ENCODE measurements around the gene TENT4B.

The TENT4B gene

DNA sequence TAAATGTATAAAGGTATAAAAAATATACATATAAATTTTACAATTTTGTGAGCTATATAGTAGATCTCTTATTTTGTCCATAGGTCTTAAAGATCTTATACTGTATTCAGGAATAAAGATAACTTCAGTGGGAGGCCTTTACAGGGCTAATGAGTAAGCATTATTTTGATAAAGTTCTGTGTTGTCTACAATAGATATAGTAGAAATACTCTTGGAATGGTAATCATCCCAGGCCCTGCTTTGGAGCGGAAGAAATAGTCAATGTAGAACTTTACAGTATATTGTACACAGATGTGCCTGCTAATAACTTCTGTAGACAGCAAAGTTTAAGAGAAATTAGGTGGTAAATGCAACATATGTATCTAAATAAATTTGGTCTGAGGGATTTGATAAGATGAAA is 42.6 kb downstream of the TENT4B start:
- DNase-seq (ENCODE audit: low read depth): no peak

DNA sequence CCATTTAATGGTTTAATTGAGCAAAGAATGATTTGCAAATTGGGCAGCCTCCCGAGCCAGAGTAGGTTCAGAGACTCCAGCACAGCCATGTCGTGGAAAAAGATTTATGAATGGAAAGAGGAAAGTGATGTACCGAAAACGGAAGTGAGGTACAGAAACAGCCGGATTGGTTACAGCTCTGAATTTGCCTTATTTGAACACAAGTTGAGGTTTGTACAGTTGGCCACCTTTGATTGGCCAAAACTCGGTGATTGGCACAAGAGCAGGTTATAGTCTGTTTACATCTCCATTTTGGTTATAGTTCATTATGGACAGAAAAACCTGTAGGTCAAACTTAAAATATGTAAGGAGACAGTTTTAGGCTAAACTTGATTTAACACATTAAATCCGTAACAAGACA is 44.5 kb downstream of the TENT4B start:
- no peak for DNase-seq (ENCODE audit: low read depth)

DNA sequence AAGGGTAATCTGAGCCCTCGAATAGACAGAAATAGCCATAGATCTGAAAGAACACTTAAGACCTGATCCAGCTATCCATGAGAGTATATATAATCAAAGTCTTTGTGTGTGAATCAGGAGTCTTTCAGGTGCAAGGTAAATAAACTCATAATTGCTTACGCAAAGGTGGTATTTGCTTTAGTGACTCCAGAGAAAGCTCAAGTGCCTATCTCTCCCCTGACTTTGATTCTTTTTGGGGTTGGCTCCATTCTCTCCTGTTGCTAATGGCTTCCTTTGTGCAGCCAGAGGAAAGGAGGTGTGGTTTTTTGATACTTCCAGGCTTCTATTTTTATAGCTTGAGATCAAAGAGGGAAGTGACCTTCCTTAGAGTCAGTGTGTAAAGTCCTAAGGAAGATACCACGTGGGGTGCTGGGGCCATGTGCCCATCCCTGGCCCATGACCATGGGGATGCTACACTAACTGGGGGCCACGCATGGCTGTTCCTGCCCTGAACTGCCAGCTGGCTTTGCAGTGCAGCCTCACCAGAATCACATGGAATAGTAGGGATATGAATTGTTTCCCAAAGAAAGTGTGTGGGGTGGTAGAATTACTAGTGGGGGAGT is 45.8 kb downstream of the TENT4B start:
- no peak for DNase-seq (ENCODE audit: low read depth)

DNA sequence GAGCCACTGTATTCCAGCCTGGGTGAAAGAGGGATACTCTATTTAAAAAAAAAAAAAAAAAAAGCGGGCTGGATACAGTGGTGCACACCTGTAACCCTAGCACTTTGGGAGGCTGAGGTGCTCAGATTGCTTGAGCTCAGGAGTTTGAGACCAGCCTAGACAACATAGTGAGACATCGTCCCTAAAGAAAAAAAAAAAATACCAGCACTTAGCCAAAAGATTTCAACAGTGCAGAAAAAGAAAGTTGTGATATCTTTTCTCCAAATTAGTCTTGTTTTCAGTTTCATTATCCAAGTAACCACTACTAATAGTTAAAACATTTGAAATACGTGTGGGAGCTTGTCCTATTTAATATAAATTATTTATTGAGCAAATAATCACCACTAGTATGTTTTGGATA is 48.7 kb downstream of the TENT4B start:
- no peak for DNase-seq (ENCODE audit: low read depth)

DNA sequence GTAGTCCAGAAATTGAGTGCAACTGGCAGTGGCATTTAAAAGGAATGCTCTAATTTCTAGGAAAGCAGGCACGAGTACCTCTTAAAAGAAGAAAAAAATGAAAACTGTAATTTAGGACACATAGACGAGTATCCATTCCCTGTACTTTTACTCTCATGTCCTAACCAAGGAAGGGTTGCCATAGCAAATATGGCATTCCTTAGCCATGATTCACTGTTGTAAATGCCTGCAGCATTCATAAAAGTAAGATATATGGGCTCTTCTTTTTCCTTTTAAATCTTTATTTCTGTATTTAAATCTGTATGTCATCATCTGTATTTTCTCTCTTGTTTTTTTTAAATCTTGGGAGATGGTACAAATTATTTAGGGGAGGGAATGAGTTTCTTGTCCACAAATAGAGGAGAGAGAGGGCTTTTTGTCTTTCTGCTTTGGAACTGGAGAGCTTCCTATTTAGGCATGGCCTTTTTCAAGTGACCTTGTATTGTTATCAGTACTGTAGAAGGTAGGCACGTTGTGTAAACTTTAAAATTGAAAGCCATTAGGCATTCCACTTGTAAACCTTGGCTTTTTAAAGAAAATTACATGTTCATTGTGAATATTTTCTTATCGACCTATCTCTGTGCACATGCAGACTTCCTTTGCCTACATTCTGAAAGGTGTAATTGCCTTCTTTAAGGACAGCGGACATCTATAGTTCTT is 50.0 kb downstream of the TENT4B start:
- peak; percentile 95 for DNase-seq (ENCODE audit: low read depth)

DNA sequence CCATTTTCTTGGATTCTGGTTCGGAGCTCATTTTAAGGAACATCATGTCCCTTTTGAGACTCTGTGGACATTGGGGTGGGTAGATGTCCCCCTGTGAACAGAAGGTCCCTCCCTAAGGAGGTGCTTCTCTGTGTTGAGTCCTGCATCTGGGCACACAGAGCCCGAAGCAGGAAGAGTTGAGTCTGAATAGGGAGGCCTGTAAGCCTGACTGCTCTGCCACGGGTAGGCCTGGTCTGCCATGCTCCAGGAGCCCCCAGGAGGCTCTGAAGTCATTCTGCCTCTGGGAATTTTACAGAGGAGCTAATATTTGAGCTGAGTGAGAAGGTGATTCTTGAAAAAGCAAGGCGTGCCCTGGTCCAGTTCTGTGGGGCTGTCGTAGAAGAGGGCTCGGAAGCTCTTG is 50.6 kb downstream of the TENT4B start:
- DNase-seq (ENCODE audit: low read depth): no peak

DNA sequence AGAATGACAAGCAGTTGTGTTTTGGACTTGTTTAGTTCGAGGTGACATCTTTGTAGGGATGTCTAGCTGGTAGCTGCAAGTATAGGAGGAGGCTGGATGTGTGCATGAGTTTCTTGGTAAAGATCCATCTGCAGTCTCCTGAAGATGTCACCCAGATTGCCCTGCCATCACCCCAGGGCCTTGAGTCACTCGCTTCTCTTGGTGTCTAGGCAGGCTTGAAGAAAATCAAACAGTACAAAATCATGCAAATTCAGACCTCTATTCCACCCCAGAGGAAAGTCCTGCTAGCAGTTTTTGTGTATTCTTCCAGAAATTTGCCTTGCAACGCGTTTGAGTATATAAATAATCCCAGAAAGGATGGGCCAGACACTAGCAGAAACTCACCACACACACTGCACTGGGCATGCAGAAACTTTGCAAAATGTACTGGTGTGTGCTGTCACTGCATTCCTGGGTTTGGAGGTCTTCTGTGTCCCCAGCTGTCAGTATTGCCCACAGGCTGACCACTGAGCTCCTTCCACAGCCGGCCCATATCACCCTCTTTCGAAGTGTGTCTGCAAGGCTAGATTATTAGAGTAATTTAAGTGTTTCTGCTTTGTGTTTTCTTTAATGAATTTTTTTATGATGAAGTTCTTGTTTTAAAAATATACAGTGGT is 51.5 kb downstream of the TENT4B start:
- DNase-seq (ENCODE audit: low read depth): no peak

DNA sequence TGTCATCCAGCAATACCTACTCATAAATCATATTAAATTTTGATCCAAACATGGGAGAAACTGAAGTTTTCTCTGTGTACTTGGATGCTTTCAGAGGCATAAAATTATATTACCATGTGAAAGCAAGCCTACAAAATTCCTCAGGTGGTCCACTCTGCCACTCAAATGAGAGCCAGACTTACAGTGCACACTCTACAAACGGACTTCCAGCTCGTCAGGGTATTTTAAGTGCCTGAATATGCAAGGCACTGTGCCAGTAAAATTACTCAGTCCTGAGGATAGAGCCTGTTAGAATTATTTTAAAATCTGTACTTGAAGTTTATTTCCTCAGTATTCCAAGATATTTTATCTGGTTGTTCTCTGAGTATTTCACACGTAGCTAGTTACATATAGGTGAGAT is 54.5 kb downstream of the TENT4B start:
- peak; percentile 46 for DNase-seq (ENCODE audit: low read depth)

DNA sequence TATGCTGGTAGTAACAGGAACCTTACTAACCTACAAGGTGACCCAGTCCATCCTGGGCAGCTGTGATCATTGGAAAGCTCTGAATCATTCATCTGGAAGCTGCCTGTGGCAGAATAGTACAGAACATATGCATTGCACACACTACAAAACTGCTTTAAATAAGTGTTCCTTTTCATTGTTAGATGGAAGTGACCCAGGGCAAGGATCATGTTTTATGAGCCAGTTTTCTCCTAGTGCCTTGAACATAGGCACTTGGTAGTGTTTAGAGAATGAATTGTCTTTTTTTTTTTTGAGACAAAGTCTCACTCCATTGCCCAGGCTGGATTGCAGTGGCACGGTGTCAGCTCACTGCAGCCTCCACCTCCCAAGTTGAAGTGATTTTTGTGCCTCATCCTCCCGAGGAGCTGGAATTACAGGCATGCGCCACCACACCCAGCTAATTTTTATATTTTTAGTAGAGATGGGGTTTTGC is 55.4 kb downstream of the TENT4B start:
- peak; percentile 35 for DNase-seq (ENCODE audit: low read depth)

DNA sequence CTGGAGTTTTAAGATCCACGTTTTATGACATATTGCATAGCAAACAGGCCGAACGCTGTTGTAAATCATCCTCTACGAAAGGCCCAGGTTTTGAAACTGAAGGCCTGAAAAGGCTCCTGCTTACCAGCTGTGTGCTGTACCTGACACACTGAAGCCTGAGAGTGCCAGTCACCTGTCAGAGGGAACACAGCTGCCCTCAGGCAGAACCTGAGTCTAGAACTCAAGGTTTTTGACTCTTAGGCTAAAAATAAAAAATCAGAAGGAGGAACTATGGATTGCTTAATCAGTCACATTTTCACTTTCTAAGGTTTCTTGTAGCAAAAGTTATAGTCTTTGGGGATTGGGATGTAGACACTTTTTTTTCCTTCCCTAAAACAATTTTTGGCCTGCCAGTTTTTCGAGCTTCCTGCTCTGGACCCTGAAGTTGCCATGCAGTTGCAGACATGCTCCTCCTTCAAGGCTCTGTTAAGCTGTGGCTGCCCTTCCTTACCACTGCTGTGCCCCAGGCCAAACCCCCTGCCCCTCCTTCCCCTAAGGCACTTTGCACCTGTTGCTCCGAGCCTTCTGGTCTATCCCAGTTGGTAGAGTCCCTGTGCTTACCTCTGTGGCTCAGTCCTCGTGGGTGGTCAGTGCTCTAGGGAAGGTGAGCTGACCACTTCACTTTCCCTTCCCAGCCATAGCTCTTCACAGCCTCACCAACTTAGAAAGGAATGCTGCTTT is 56.6 kb downstream of the TENT4B start:
- no peak for DNase-seq (ENCODE audit: low read depth)

DNA sequence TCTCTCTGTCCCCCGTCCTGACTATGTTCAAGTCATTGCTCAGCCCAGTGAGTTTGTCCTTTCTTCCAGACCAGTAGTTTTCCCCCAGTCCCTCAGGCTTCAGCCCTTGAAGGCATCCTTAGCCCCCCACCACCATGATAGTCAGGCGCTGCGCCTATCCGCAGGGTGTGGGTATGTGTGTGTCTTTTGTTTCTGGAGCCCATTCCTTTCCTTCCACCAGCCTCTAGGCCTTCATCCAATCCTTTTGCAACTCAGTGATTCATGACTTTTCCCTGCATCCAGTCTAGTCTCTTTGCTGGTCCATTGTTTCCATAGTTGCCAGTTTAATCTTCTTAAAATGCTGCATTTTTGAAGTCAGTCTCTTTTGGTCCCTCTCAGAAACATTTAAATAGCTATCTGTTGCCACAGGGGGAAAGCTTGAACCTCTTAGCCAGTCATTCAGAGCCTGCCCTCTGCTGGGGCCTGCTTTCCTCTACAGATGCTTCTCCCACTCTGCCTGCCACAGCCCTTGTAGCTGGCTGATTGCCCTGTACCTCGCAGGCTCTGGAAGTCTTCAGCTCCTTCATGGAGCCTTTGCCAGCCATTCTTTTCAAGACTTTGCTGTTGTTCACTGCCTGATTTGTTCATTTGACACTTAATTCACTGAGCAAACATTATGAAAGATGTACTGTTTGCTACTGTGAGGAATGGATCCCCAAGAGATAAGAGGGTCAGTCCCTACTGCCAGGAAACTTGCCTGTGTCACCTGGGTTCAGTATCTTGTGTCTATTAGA is 57.3 kb downstream of the TENT4B start:
- peak; percentile 82 for DNase-seq (ENCODE audit: low read depth)

DNA sequence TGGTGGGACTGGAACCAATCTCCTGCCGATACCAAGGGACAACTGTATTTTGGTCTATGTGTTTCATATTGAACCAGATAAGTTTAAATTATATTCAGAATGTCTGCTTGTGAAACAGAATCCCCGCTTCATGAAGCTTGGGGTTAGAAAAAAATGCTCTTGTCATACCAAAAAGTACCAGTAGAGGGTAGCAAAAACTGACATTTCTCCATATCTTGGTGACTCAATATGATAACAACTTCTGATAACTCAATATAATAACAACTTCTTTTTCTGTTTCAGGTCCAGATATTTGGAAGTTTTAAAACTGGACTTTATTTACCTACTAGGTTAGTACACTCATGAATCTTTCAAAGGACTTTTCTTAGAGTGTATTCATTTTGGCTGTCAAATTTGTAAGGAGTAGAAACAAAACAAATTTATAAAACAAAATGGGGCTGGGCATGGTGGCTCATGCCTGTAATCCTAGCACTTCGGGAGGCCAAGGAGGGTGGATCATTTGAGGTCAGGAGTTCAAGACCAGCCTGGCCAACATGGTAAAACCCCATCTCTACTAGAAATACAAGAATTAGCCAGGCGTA is 60.9 kb downstream of the TENT4B start:
- no peak for DNase-seq (ENCODE audit: low read depth)

DNA sequence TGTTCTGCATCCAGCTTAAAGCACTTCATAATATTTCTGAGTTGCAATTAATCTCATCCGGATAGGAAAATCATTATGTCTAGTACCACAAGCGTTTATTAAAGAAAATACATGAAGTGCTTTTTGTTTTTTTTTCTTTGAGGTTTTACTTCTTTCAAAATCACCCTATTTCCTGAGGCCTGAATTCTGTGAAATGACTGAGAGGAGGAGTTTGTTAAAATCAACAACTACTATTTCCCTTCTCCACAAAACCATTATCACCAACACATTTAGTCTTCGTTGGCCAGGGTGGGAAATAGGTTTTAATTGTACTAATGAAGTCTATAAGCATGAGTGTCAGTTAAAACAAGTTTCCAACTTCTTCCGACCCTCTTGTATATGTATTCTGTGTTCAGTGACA is 62.6 kb downstream of the TENT4B start:
- DNase-seq (ENCODE audit: low read depth): no peak

DNA sequence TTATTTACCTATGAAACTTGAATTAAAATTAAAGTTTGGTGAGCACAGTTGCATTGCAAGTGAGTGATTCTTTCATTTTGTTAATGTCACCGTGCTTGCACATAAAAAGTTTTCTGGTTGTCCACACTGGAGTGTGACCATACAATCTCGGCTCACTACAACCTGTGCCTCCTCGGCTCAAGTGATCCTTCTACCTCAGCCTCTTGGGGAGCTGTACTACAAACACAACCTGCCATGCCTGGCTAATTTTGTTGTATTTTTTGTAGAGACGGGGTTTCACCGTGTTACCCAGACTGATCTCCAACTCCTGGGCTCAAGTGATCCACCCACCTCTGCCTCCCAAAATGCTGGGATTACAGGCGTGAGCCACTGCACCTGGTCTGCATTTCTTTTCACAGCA is 63.1 kb downstream of the TENT4B start:
- DNase-seq (ENCODE audit: low read depth): no peak

DNA sequence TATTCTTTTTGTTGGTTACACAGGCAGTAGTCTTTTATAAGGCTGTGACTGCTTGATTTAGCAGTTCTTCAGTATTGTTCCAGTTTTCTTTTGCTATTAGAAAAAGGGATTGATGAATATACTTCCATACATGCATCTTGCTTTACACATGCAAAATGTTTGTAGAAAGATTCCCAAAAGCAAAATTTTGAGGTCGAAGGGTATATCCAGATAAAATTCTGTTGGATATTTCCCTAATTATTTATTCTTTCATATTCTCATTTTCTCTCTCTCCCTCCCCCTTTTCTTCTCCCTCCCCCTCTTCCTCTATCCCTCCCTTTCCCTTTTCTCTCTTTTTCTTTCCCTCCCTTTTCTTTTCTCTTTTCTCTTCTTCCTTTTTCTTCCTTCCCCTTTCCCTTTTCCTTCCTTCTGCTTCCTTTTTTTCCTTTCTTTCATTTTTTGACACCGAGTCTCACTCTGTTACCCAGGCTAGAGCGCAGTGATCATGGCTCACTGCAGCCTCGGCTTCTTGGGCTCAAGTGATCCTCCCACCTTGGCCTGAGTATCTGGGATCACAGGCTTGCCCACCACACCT is 66.4 kb downstream of the TENT4B start:
- DNase-seq (ENCODE audit: low read depth): no peak

DNA sequence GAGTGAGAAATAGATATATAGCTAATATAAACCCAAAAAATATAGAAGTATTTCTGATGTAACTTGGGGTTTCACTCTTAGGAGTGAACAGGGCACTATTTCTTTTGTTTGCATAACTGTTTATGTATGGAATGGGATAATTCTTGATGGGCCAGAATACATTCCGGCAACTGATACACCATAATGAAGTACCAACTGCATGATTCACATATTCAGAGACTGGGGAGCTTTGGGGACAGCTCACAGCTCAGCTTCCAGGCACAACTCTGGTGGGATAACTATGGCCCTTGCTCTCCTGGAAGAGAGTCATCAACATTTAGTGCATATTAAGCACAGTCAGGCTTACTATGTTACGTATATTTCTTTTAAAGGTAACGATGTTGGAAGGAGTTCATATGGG is 71.2 kb downstream of the TENT4B start:
- no peak for DNase-seq (ENCODE audit: low read depth)

DNA sequence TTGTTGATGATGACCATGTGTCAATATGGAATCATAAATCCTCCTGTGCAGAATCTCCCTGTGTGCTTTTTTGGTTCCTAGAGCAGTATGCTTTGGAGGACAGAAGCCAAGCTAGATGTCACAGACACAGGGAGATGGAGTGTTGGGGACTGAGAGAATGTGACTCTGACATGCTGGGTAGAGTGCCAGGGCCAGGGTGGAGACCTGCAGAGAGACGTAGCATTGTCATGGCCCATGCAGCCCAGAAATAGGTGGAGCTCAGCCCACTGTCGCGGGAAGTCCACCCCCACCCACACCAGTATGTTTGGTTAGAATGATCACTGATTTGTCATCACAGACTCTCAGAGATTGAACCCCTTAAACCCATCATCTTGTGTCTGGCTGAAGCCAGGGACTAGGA is 74.0 kb downstream of the TENT4B start:
- no peak for DNase-seq (ENCODE audit: low read depth)

DNA sequence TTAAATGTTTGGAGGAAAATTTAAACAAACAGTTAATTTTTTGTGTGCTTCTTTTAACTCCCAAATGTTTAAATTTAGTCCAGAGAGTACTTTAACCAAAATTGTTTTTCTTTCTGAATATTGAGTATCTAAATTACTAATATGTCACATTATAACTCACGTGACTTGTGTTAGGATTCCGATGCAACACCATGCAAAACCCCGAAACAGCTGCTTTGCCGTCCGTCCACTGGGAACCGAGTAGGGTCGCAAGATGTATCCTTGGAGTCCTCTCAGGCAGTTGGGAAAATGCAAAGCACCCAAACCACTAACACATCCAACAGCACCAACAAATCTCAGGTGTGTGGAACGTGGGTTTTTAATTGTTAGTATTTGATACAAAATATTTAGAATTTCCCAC is 74.6 kb downstream of the TENT4B start:
- DNase-seq (ENCODE audit: low read depth): no peak

DNA sequence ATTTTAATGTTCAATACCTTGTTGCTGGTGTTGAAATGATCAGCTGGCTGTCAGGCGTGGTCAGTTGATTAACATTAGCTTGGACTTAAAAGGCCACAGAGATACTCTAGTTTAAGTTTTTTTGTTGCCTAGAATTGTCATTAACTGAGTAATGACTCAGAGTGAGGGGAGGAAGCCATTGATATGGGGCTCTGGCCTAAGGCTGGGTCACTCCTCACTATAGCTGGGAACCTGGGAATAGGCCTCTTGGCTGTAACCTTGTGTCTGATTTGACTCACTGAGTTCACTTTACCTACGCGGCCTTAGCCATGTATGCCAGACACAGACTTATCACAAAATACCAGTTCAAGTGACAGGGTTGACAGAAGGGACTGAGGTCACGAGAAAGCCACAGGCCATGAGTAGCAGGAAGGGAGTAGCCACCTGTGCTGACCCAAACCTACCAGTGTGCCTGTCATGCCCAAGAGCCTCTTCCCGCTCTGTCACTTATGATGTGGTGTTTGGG is 75.3 kb downstream of the TENT4B start:
- DNase-seq (ENCODE audit: low read depth): no peak

DNA sequence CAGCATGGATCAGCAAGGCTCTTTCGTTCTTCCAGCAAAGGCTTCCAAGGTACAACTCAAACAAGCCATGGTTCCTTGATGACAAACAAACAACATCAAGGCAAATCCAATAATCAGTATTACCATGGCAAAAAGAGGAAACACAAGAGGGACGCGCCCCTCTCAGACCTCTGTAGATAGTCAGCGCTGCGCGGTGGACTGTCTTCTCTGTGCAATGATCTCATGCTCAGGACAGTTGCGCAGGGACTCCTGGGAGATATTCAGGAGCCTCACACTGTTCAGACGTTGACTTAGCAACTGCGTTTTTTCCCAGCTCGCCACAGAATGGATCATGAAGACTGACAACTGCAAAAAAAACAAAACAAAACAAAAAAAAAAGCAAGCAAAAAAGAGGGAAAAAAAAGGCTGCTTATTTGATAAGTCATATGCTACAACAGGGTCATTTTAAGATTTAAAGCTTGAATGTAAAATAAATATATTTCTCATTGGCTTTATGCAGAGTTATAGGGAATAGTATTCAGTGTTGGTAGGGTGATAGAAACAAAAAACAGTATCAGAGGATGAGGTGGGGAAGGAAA is 76.1 kb downstream of the TENT4B start:
- DNase-seq (ENCODE audit: low read depth): no peak
